Measurements from ENCODE around the gene ZNF429.
"Not testable (repeated sequence)": the region's sequence is repeated elsewhere in the genome, so short reads cannot be mapped to it uniquely, and the experiment has no call there.

Gene ZNF429

DNA sequence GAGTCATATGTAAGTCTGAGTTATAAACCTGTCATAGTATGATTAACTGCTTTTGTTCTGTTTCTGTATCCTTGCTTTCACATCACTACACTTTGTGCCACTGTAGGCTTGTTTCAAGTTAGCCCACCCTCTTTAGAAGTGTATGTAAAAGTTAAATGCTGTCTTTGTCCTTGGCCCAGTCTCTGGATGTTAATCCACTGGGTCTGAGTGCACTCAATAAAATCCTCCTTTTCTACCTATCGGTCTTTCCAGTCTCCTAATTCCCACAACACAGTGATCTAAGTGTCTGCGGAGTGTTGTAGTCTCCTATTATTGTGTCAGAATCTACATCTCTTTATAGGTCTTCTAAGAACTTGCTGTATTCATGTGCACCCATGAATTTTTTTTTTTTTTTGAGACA lies 14.1 kb downstream of the ZNF429 start:
- DNase-seq: no peak

DNA sequence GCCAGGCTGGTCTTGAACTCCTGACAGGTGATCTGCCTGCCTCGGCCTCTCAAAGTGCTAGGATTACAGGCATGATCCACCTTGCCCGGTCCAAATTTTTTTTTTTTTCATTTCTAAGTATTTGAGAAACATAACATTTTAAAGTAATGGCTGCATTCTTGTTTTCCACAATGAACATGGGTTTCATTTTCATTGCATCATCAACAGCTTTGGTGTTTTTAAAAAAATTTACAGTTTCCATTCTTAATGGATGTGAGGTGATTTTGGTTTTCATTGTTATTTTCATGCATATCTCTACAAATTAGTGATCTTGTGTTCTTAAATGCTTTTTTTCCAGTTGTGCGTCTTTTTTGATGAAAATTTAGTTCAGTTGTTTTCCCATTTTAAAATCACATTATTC lies 27.5 kb downstream of the ZNF429 start:
- no peak for DNase-seq

DNA sequence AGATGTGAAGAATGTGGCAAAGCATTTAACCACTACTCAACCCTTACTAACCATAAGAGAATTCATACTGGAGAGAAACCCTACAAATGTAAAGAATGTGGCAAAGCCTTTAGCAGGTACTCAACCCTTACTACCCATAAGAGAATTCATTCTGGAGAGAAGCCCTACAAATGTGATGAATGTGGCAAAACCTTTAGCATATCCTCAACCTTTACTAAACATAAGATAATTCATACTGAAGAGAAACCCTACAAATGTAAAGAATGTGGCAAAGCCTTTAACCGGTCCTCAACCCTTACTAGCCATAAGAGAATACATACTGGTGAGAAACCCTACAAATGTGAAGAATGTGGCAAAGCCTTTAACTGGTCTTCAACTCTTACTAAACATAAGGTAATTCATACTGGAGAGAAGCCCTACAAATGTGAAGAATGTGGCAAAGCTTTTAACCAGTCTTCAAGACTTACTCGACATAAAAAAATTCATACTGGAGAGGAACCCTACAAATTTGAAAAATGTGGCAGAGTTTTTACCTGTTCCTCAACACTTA lies 31.4 kb downstream of the ZNF429 start:
- not testable (repeated sequence) for DNase-seq

DNA sequence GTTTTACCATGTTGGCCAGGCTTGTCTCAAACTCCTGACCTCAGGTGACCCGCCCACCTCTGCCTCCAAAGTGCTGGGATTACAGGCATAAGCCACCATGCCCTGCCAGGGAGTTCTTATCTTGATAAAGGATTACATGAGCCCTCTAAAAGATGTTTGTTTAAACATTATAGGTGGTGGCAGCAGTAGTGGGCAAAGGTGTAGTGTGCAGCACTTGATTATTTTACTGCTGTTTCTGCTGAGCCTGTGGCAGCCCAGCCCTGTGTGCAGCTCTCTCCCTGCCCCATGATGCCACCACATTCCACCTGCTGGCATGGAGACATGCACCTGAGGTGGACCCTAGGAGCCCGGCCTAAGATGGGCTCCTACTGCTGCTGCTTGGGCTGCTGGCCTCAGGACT lies 54.0 kb downstream of the ZNF429 start:
- no peak for DNase-seq

DNA sequence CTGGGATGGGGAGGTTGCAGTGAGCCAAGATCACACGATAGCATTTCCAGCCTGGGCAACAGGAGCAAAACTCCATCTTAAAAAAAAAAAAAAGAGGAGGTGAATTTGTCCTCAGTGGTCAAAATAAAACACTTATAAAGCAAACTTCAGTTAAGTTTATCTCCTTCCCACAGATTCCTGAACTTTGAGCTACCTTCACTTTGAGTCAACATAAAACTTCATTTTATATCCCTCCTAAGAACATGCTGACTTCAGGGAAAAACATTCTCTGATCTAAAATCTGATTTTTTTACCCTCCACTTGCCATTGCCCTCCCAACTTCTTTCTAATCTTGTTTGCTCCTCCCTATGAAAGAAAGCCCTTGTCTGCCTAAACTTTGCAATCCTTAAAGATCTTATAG lies 59.0 kb downstream of the ZNF429 start:
- no peak for DNase-seq

DNA sequence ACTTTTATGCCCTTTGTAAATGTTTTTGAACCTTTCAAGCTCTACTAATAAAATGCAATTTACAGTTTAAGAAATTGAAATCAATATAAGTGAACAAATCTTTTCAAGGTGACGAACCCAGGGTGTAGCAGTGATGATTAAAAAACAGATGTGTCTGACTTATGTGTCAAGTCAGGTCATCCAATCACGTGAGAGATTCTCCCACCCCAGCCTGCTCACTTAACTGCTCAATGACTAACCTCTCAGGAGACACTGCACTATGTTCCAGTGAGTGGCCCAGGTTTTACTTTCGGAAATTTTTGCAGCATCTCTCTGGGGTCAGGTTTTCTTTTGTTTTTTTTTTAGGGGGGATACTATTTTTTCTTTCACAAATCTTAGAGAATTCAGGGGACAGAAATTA lies 60.7 kb downstream of the ZNF429 start:
- DNase-seq: peak; percentile 63

DNA sequence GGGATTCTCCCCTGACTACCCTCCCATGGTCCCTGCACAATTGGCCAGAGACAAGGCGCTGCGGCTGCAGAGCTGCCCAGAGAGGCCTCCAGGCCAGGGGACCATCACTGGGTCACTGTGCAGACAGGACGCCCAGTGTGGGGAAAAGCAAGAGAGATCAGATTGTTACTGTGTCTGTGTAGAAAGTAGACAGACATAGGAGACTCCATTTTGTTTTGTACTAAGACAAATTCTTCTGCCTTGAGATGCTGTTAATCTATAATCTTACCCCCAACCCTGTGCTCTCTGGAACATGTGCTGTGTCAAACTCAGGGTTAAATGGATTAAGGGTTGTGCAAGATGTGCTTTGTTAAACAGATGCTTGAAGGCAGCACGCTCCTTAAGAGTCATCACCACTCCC lies 62.4 kb downstream of the ZNF429 start:
- not testable (repeated sequence) for DNase-seq

DNA sequence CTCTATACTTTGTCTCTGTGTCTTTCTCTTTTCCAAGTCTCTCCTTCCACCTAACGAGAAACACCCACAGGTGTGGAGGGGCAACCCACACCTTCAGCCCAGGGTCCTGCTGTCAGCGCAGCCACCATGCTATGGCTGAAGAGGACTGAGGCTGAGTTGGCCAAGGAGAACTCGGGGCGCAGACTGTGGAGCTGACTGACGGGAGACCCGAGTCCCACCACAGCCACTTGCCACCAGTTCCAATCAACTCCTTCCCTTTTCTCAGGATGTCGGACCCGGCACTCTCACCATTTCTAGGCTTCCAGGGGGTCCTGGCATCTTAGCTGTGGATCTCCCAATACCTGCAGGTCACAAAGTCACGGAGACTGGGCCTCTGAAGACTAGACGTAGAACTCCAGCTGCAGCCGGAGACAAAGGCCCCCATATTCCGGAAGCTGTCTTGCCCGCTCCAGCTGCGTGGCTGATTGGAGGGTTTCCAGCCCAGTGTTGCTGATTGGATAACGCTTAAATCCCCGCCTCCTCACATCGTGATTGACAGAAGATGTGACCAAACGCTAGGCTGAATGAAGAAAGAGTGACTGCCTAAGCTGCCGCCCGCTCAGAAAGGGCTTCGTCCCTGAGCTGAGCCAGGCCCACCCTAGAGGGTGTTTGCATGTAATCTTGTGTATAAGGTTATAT lies 63.6 kb downstream of the ZNF429 start:
- peak; percentile 98 for DNase-seq

DNA sequence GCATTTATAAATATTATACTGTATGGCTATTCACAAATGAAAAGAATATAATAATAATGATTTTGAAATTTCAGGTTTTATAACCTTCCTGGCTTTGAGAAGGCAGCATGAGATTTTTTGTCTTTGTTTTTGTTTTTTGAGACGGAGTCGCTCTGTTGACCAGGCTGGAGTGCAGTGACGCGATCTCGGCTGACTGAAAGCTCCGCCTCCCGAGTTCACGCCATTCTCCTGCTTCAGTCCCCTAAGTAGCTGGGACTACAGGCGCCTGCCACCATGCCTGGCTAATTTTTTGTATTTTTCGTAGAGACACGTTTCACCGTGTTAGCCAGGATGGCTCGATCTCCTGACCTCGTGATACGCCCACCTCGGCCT lies 64.1 kb downstream of the ZNF429 start:
- DNase-seq: peak; percentile 84

DNA sequence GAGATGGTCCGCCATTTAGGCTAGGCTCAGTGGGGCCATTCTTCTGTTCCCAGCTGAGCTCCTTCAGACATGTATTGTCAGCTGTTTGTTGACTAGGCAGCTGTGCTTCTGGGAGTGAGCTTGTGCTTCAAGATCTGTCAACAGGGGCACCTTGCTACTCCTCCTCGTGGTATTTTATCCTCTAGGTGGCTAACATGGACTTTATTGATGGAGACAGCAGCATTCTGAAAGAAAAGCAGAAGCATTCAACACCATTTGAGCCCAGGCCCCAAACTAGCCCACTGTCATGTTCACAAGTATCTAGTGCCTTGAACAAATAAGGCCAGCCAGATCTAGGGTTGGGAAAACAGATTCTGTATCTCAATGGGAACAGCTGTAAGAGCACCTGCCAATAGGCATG lies 65.9 kb downstream of the ZNF429 start:
- DNase-seq: no peak

DNA sequence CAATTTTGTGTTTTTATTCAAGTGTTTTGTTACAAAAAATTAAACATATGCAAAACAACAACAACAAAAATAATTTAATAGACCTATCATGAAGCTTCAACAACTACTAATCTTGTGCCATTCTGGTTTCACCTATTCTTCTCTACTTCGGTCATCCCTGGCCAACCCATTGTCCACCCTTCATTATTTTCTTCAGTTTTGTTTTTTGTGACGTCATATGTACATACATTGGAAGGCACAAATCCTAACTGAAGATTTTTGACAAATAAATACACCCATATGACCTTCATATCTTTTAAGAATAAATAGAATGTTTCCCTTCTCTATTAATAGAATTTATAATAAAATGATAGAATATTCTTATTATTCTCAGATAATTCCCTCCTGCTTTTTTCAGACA lies 69.2 kb downstream of the ZNF429 start:
- DNase-seq: no peak

DNA sequence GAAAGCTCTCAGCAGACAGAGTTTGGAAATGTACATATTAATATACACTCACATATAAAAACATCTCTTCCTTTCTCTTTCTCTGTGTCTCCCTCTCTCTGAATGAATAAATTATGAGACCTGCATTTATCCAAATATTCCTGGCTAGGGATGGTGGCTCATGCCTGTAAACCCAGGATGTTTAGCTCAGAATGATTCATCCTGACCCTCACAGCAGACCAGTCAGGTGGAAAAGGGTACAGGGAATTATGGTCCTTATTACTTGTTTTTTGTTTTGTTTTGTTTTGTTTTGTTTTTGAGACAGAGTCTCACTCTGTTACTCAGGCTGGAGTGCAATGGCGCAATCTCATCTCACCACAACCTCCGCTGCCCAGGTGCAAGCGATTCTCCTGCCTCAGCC lies 71.1 kb downstream of the ZNF429 start:
- no peak for DNase-seq

DNA sequence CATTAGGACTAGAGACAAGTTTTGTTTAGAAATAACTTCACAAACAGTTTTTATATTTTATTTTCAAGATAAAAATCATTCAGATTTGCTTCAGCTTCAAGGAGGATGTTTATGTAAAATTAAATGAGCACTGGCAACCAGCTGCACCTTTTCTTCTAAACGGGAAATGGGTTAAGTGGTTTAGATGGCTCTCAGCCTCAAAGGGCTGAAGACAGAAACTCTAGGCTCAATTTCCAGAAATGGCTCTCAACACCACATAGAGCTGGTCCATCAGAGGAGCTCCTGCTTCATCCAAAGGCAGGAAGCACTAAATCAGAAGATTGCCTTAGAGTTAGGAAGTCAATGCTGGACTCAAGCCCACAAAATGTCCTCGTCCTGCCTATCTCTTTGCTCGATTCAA lies 74.7 kb downstream of the ZNF429 start:
- no peak for DNase-seq

DNA sequence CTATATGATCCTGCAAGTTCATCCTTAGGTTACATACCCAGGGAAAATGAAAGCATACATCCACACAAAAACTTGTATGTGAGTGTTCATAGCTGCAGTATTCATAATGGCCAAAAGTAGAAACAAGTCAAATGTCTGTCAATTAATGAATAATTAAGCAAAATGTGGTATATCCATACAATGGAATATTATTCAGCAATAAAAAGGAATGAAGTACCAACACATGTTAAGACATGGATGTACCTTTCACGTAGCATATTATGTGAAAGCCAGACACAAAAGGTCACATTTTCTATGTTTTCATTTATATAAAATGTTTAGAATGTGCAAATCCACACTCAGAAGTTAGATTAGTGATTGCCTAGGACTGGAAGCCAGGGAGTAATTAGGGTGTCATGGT lies 75.4 kb downstream of the ZNF429 start:
- no peak for DNase-seq

DNA sequence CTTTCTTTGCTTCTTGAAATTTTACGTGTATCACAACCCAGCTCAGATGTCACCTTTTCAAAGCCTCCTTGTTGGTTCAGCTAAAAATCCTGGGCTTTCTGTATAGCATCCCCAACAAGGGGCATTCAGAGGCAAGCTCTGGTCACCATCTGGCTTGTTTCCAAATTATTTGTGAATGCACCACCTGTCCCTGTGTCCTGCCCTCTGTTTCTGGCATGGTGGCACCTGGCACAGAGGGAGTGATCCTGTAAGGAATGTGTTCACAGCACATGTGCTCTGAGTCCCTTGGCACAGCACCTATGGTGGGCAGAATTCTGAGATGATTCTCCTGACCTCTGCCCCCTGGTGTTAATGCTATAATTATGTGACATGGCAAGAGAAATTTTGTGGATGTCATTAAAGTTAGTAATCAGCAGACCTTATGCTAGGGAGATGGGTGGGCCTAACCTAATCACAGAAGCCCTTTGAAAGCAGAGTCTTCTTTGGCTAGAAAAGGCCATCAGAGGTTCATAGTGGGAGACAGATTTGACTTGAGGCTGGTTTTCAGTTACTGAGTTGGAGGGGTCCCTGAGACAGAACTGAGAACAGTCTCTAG lies 76.3 kb downstream of the ZNF429 start:
- peak; percentile 40 for DNase-seq

DNA sequence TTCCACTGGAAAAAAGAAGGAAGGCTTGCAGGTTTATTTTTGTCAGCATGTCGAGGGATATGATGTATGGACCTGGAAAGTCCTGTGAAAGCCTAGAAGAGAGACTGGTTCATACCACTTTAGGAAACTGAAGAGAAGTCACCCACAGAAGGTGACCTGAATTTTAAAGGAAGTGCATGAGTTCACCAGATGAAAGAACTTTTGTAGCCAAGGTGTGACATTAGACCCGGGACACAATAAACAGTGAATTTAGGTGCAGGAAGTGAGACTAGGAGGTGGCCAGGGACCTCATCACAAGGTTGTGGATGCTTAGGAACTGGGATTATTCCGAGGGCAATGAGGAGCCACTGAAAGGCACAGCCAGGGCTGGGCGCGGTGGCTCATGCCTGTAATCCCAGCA lies 79.1 kb downstream of the ZNF429 start:
- DNase-seq: no peak

DNA sequence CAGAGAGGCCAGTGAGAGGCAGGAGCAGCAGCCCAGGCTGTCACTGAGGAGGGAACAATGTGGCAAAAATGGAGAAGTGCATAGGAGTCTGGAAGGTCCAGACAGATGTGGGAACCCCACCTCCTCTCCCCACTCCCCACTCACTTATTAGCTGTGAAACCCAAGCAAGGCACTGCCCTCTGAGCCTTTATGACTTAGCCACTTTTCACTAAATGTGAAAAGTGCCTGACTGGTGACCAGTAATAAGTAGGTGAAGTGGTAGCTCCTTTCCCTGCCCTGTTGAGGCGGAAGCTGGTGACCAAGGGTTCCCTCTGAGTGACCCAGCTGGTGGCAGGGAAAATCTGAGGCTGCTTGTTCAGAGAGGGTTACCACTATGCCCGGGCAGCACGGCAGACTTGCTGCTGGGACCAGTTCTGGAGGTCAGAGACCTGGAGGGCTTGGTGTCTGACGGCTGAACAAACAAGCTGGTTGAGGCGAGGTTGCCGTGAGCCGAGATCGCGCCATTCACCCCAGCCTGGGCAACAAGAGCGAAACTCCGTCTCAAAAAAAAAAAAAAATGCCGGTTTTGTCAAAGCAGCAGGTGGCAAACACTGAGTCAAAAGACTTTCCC lies 80.0 kb downstream of the ZNF429 start:
- DNase-seq: peak; percentile 40

DNA sequence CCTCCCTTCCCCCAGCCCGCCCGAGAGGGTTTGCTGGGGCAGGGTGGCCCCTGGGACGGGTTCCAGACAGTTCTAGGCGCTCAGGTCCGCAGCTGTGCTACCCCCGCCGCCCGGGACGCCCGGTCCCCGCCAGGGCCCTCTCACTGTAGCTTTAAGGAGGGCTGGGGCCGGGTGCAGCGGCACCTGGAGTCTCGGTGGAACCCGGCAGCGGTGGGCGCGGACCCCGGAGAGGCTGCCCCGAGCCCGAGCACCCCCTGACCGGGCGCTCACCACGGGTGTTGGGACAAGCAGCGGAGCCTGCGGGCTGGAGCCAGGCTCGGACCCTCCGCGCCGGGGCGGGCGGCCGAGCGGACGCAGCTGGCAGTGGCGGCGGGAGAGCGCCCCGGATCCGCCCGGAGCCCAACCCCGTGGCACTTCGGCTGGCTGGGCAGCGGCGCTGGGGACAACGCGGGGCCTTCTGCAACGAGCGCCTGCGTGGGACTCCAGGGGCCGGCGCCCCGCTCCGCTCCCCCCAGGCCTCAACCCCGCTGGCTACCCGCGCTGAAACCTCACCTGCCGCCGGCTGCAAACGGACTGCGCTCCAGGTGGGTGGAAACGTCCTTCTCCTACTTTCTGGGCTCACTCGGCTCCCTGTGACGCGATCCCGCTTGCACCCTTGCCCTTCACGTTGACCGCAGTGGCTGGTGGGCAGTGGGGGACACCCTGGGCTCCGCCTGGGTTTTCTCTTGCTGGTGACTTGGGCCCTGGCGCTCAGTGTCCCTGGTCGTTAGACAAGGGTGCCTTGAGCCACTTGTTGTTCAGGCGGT lies 81.1 kb downstream of the ZNF429 start:
- peak; percentile 64 for DNase-seq

DNA sequence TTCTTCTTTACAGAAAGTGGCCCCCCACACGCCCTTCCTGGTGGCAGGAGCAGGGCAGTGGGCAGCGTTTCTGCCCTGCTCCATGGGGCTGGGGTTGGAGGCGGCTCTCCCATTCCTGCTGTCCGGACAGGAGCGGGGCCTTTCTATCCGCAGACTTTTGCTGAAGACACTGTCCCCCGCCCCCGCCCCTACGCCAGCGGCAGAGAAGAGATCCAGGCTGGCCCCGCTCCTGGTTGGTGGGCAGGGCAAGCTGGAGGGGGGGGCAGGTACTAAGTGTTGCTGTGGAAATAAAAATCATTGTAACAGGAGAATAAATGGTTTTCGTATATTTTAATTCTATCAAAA lies 81.7 kb downstream of the ZNF429 start:
- peak; percentile 69 for DNase-seq

DNA sequence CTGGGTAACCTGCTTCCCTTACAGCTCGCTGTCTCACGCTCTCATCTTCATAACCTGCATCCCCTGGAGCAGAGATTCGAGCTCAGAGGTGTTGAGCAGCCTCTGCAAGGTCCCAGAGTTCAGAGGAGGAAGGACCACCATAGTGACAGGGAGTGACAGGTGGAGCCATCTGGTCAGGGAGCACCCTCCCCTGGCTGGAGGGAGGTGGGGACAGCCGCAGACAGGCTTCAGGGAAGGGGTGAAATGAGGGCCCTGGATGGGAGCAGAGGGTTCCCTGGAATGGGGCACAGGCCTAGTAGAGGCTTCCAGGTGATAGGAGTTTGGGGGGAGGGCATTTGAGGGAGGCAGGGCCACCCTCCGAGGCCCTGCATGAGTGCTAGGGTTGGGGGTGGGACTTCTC lies 82.1 kb downstream of the ZNF429 start:
- no peak for DNase-seq

DNA sequence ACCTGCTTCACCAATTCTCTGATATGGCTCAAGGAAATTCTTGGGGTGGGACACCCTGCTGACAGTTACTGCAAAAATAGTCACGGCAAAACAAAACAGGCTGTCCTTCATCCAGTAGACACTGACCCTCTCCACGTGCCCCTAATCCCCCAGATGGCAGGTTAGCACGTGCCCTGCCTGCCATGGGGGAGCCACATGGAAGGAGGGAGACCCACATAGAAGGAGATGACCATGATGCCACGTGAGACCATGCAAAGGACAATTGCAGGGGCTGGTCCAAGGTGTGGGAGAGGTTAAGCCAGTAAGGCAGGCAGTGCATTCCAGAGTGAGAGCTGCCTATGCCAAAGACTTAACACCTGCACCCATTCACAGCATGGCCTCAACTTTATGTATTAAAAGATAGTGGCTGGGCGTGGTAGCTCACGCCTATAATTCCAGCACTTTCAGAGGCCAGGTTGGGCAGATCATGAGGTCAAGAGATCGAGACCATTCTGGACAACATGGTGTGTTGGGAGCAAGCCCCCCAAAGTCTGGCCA lies 82.7 kb downstream of the ZNF429 start:
- no peak for DNase-seq

DNA sequence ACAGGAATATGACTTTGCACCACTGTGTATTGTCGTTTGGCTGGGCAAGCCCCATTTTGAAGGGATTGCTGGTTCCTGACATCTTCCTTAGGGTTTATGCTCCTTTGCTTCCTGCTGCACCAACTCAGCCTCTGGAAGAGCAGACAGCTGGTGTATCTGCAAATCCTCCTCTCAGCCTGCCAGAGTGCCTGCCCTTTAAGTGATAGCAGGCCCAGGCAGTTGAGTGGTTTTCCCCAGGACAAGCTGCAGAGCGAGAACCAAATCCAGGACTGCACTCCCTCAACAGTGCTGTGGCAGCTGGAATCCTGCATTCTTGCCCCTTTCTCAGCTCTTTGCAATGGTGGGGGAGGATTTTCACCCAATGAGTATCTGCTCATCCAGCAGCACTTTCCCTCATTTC lies 85.5 kb downstream of the ZNF429 start:
- DNase-seq: peak; percentile 52

DNA sequence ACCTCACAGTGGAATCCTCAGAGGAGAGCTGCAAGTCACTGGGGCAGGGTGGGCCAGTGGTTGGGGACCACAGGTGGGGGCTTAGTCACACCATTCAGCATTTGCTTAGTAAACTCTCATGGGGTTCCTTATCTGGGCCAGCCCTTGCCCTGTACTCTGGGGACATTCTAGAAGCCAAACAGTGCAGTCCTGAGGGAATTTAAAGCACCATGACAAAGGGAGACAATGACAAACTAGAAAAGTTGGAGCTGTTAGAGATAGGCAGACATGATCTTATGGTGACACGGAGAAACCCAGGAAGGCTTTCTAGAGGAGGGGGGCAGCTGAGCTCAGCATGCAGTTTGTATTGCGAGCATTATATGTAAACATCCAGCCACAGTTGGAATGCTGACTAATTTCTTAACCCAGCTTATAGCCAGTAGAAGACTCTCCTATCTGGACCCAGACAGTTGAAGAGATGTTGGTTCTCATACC lies 87.6 kb downstream of the ZNF429 start:
- peak; percentile 59 for DNase-seq

Measured in hematopoietic multipotent progenitor cell treated with erythropoietin and hydrocortisone succinate and interleukin-3 and kit ligand, for 8 days (in vitro differentiated cells).